Measurements from ENCODE around the gene ST13.

GRCh38 chr22:40878922-40879321 lies 22.5 kb upstream of the ST13 start:
- TF ChIP-seq, protein P1, sequence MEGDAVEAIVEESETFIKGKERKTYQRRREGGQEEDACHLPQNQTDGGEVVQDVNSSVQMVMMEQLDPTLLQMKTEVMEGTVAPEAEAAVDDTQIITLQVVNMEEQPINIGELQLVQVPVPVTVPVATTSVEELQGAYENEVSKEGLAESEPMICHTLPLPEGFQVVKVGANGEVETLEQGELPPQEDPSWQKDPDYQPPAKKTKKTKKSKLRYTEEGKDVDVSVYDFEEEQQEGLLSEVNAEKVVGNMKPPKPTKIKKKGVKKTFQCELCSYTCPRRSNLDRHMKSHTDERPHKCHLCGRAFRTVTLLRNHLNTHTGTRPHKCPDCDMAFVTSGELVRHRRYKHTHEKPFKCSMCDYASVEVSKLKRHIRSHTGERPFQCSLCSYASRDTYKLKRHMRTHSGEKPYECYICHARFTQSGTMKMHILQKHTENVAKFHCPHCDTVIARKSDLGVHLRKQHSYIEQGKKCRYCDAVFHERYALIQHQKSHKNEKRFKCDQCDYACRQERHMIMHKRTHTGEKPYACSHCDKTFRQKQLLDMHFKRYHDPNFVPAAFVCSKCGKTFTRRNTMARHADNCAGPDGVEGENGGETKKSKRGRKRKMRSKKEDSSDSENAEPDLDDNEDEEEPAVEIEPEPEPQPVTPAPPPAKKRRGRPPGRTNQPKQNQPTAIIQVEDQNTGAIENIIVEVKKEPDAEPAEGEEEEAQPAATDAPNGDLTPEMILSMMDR (IDR thresholded peaks at IDR 0.05): no peak
- no peak for TF ChIP-seq POLR2AphosphoS5 (IDR thresholded peaks at IDR 0.05)
